Transverse colon (tissue), 4 donors: ENCODE results near the gene EIF4EBP3. TPM values are rescaled to one million over a fixed set of nuclear protein-coding genes. Genes with fewer than 3 reads are reported as not detected.
A peak's percentile ranks its signal among the peaks of the same experiment; 100 is the strongest.

ENCODE experiments used
- DNase-seq: peaks from one replicate; pipeline ENCODE4 v3.0.0-alpha.2; 2019
- H3K27ac ChIP-seq, 4 donors: fragments of 200-600 bp; sonication (generic); 2 replicates each; pipeline ENCODE4 v1.5.1; 2016 to 2018; ENCODE audit warnings: inconsistent platforms in 4 of 4
- H3K27me3 ChIP-seq: fragments of 200-600 bp; sonication (generic); 2 replicates; pipeline ENCODE4 v1.5.1; 2017; ENCODE audit warnings: inconsistent platforms
- H3K36me3 ChIP-seq, 4 donors: fragments of 200-600 bp; sonication (generic); 2 replicates each; pipeline ENCODE4 v1.5.1; 2017 to 2019; ENCODE audit warnings: inconsistent platforms in 4 of 4
- H3K4me1 ChIP-seq, 4 donors: fragments of 200-600 bp; sonication (generic); 2 replicates each; pipeline ENCODE4 v1.5.1; 2017 to 2020; ENCODE audit warnings: inconsistent platforms in 4 of 4
- H3K4me3 ChIP-seq, 4 donors: fragments of 200-600 bp; sonication (generic); 1 replicate in 1 of 4; 2 replicates in 3 of 4; pipeline versions ENCODE4 v1.5.1 to v1.6.1; 2017 to 2019; ENCODE audit warnings: inconsistent platforms in 4 of 4
- H3K9me3 ChIP-seq, 2 donors: fragments of 200-600 bp; sonication (generic); 2 replicates each; pipeline ENCODE4 v1.5.1; 2017 to 2019; ENCODE audit warnings: inconsistent platforms in 2 of 2
- EP300 ChIP-seq: sonication (generic); formaldehyde crosslinking; IDR thresholded peaks from one replicate; pipeline ENCODE4 v1.6.1; 2017; ENCODE audit warnings: antibody characterized with exemption, low read depth
- POLR2A ChIP-seq: fragments of 450-650 bp; IDR thresholded peaks from one replicate; pipeline ENCODE4 v1.6.1; 2016; ENCODE audit warnings: antibody characterized with exemption, mild to moderate bottlenecking, moderate library complexity
- POLR2AphosphoS5 ChIP-seq, 3 donors: sonication (generic); formaldehyde crosslinking; IDR thresholded peaks; one replicate each; pipeline ENCODE4 v1.6.1; 2016; ENCODE audit warnings: antibody characterized with exemption in 3 of 3
- WGBS, 2 donors: methylation state at CpG; one replicate each; pipeline ENCODE4 v1.1.5; 2018; ENCODE audit warnings: low coverage in 1 of 2; 5-methylcytosine and 5-hydroxymethylcytosine counted together
- in situ Hi-C, 4 donors: fragments of 200-750 bp; cut with MboI; loops; one replicate each; pipeline versions ENCODE4 v1.15.0 to v1.15.1; 2017; ENCODE audit warnings: low sequenced_read_pairs in 3 of 4, low pct_ligation_motif_present in 1 of 4, low pct_unique_long_range_greater_than_20kb in 1 of 4
- intact Hi-C: fragments of 100-400 bp; cut with DNase I; formaldehyde crosslinking; loops from one replicate; pipeline ENCODE4 v1.15.1; 2023; ENCODE audit warnings: low total_unique reads
- total RNA-seq, 4 donors: library from RNA; depleted of rRNA; stranded (reverse); fragments of >200 nt; gene quantifications; one replicate each; pipeline ENCODE4 v1.1.0, GENCODE V29; 2016
- TF ChIP-seq, protein P1 (sequence below), 5 experiments: fragments of 200-600 bp in 3 of 5; fragments of 450-650 bp in 2 of 5; sonication (generic) in 3 of 5; IDR thresholded peaks; 1 replicate in 2 of 5; 2 replicates in 3 of 5; pipeline ENCODE4 v1.5.1; 2016 to 2017; ENCODE audit warnings: antibody characterized with exemption in 5 of 5, inconsistent platforms in 3 of 5, mild to moderate bottlenecking in 2 of 5, moderate library complexity in 1 of 5

Gene EIF4EBP3
- 10 to 100 TPM in 3 of 4 donors, not detected in 1; 18.0 to 56.0 (median 27.5) TPM for total RNA-seq

DNA sequence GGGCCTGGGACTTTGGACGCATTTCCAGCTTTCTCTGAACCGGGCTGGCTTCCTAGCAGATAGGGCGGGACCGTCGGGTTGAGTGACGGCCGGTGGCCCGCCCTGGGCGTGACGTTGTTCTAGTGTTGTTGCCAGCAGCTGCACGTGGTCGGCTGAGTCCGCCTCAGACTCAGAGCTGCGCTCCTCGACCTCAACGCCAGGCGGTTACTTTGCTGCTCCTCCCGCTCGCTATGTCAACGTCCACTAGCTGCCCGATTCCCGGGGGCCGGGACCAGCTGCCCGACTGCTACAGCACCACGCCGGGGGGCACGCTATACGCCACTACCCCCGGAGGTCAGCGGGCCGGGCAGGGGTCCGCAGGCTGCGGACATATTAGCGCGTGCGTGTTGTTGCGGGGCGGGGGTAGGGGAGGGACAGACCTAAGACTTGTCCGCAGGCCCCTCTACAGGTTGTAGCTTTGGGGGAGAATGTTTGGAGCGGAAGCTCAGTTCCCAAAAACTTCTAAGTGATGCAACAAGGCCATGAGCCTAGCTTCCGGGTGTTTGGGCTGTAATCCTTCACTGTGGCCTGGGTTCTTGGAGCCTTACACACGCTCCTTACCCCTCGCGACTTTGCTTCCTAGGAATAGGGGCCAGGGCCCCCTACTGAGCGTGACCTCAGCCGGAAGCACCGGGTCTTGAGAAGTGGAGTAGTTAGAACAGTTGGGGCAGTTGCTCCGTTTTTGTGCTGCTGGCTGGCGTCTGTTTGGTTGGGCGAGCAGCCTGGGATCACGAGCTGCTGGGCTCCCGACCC is at the start of gene EIF4EBP3:
EIF4EBP3 (plus strand) TSS at position 155 of the 792 bp plus-strand sequence; CDS start at position 231, 76 bp downstream.
- no peaks in the 10 kb centered on the region for H3K27me3 ChIP-seq
- WGBS, 2 donors = 5% methylated on average over 52 of the region's 52 CpGs; no CpG with 5 or more reads in 1 of the 2 donors
- intact Hi-C loops (no loop called here), in situ Hi-C loops (no loop called here)
- peak; percentile 98 for DNase-seq
- no peaks in the 10 kb centered on the region for H3K9me3 ChIP-seq
- H3K36me3 ChIP-seq = peaks cover 0 to 19% (median 4%) of the 10 kb centered on the region in 4 donors
- peak within 1 kb of the TSS; percentile 94 to 99 (median 96) for H3K27ac ChIP-seq
- peak within 1 kb of the TSS; percentile 32 to 54 (median 38) for H3K4me3 ChIP-seq
- TF ChIP-seq POLR2AphosphoS5 (IDR thresholded peaks at IDR 0.05) = peak; percentile 93 to 98 (median 98)
- TF ChIP-seq, protein P1, sequence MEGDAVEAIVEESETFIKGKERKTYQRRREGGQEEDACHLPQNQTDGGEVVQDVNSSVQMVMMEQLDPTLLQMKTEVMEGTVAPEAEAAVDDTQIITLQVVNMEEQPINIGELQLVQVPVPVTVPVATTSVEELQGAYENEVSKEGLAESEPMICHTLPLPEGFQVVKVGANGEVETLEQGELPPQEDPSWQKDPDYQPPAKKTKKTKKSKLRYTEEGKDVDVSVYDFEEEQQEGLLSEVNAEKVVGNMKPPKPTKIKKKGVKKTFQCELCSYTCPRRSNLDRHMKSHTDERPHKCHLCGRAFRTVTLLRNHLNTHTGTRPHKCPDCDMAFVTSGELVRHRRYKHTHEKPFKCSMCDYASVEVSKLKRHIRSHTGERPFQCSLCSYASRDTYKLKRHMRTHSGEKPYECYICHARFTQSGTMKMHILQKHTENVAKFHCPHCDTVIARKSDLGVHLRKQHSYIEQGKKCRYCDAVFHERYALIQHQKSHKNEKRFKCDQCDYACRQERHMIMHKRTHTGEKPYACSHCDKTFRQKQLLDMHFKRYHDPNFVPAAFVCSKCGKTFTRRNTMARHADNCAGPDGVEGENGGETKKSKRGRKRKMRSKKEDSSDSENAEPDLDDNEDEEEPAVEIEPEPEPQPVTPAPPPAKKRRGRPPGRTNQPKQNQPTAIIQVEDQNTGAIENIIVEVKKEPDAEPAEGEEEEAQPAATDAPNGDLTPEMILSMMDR (IDR thresholded peaks at IDR 0.05) = peak; percentile 61 to 99 (median 67)
- TF ChIP-seq EP300 = peak; percentile 74
- TF ChIP-seq POLR2A = peak; percentile 94
- H3K4me1 ChIP-seq = peaks cover 33 to 57% (median 39%) of the 10 kb centered on the region in 4 donors

DNA sequence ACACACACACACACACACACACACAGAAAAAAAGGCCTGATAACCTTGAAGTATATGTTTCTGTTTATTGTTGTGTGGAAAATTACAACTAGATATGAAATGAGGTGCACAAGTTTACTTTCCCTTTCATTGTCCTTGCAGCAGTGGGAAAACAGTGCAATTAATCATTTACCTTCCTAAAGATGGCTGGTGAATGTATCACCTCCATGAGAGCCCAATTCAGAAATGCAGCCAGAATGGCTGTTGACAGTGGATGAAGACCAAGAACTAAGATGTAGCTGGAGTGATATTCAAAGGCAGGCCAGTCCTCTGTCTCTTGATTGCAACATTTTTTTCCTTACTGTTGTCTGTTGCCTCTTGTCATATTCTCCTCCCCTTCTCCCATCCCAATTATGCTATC is 49.6 kb upstream of the EIF4EBP3 start:
- DNase-seq = no peak
- Histone ChIP-seq H3K4me3 (no peak overlapping the region), H3K27me3 (no peaks in the 10 kb centered on the region), H3K36me3 (peaks cover 0 to 15% (median 7%) of the 10 kb centered on the region in 4 donors), H3K27ac (no peak overlapping the region), H3K9me3 (no peaks in the 10 kb centered on the region), H3K4me1 (no peaks in the 10 kb centered on the region)
- in situ Hi-C loops (no loop called here), intact Hi-C loops (no loop called here)
- TF ChIP-seq POLR2AphosphoS5 (IDR thresholded peaks at IDR 0.05) = no peak
- TF ChIP-seq, protein P1 (IDR thresholded peaks at IDR 0.05) = no peak

- no peak overlapping the region for H3K4me3 ChIP-seq
- no peak overlapping the region for H3K27ac ChIP-seq
- in situ Hi-C loops = no loop called here
- peaks cover 0 to 15% (median 5%) of the 10 kb centered on the region in 4 donors for H3K36me3 ChIP-seq
- TF ChIP-seq EP300 (no peak), POLR2AphosphoS5 (IDR thresholded peaks at IDR 0.05) (no peak), POLR2A (no peak)
- TF ChIP-seq, protein P1 (IDR thresholded peaks at IDR 0.05) = no peak
- H3K4me1 ChIP-seq = no peaks in the 10 kb centered on the region
- no peaks in the 10 kb centered on the region for H3K9me3 ChIP-seq
- intact Hi-C loops = no loop called here
- DNase-seq = no peak
- WGBS, 2 donors = 98 to 100% methylated on average over 1 of the region's 1 CpG
- H3K27me3 ChIP-seq = no peaks in the 10 kb centered on the region
Observed at GRCh38 chr5:140498591-140498990, 48.9 kb upstream of the EIF4EBP3 start.

DNA sequence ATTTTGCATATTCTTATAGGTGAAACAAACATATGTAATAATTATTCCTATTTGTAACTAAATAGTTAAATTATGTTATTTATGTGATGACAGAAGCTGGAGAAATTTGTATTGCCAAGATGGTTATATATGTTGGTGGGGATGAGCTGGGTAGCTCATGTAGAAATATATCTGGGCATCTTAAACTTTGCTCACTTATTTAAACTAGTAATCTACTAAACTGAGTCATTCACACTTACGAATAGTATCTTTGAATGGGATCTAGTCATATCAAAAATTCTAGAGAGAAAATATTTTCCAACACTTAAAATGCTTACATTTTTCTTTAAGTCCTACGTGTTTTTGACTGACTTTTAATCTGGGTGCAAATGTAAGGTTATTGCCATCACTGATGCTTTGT is 44.6 kb upstream of the EIF4EBP3 start:
- Histone ChIP-seq H3K27me3 (no peaks in the 10 kb centered on the region), H3K9me3 (no peaks in the 10 kb centered on the region), H3K4me3 (no peak overlapping the region), H3K27ac (no peak overlapping the region), H3K36me3 (peaks cover 0 to 35% (median 14%) of the 10 kb centered on the region in 4 donors), H3K4me1 (no peaks in the 10 kb centered on the region)
- in situ Hi-C loops = no loop called here
- no peak for DNase-seq
- WGBS, 2 donors = 85 to 92% methylated on average over 2 of the region's 2 CpGs
- TF ChIP-seq POLR2A (no peak), EP300 (no peak), POLR2AphosphoS5 (IDR thresholded peaks at IDR 0.05) (no peak)
- TF ChIP-seq, protein P1 (IDR thresholded peaks at IDR 0.05) = no peak
- intact Hi-C loops = no loop called here
